Astrocyte (in vitro differentiated cells and primary cell): ENCODE results near the gene GALM. TPM values are rescaled to one million over a fixed set of nuclear protein-coding genes. Genes with fewer than 3 reads are reported as not detected.
"Not testable (repeated sequence)": the region's sequence is repeated elsewhere in the genome, so short reads cannot be mapped to it uniquely, and the experiment has no call there.

Source experiments
- DNase-seq: peaks from one replicate; pipeline ENCODE4 v3.0.0-alpha.2; 2010; ENCODE audit warnings: low read depth
- FAIRE-seq: peaks from 2 replicates; lab custom pipeline; 2011; peaks lifted over from hg19 to GRCh38; lab: Jason Lieb, UNC
- H2AFZ ChIP-seq: 2 replicates; pipeline ENCODE4 v1.6.0; 2012; ENCODE audit warnings: low read depth, low read length, inconsistent platforms
- H3K27ac ChIP-seq: 2 replicates; pipeline ENCODE4 v1.5.1; 2011; ENCODE audit warnings: low read depth, low read length, inconsistent platforms
- H3K27me3 ChIP-seq: 2 replicates; pipeline ENCODE4 v1.6.0; 2011; ENCODE audit warnings: low read length, inconsistent platforms; ENCODE audit not compliant: insufficient read depth
- H3K36me3 ChIP-seq: 2 replicates; pipeline ENCODE4 v1.5.1; 2011; ENCODE audit warnings: low read length, inconsistent platforms; ENCODE audit not compliant: insufficient read depth
- H3K4me1 ChIP-seq: 2 replicates; pipeline ENCODE4 v1.5.1; 2011; ENCODE audit warnings: low read length, inconsistent platforms; ENCODE audit not compliant: insufficient read depth
- H3K4me2 ChIP-seq: 2 replicates; pipeline ENCODE4 v1.6.0; 2012; ENCODE audit warnings: low read length, inconsistent platforms
- H3K4me3 ChIP-seq: 2 replicates; pipeline ENCODE4 v1.5.1; 2011; ENCODE audit warnings: low read depth, mild to moderate bottlenecking, low read length, inconsistent platforms; ENCODE audit not compliant: insufficient read depth
- H3K79me2 ChIP-seq: 2 replicates; pipeline ENCODE4 v1.6.0; 2012; ENCODE audit warnings: mild to moderate bottlenecking, low read length, inconsistent platforms; ENCODE audit not compliant: insufficient read depth
- H3K9ac ChIP-seq: 2 replicates; pipeline ENCODE4 v1.6.0; 2012; ENCODE audit warnings: mild to moderate bottlenecking, low read length, inconsistent platforms
- H3K9me3 ChIP-seq: 2 replicates; pipeline ENCODE4 v1.5.1; 2012; ENCODE audit warnings: low read depth, mild to moderate bottlenecking, low read length, inconsistent platforms; ENCODE audit not compliant: insufficient read depth
- H4K20me1 ChIP-seq: 2 replicates; pipeline ENCODE4 v1.6.0; 2012; ENCODE audit warnings: low read length, inconsistent platforms; ENCODE audit not compliant: insufficient read depth
- H3K27ac Mint-ChIP-seq: one replicate; pipeline ENCODE4 v1.8.0; 2021; ENCODE audit warnings: mild to moderate bottlenecking, mixed read lengths; ENCODE audit not compliant: unreplicated experiment
- H3K27me3 Mint-ChIP-seq: one replicate; pipeline ENCODE4 v1.8.0; 2021; ENCODE audit warnings: low read depth, mixed read lengths; ENCODE audit not compliant: unreplicated experiment
- H3K36me3 Mint-ChIP-seq: one replicate; pipeline ENCODE4 v1.8.0; 2021; ENCODE audit warnings: low read depth, mixed read lengths; ENCODE audit not compliant: unreplicated experiment
- H3K4me1 Mint-ChIP-seq: one replicate; pipeline ENCODE4 v1.8.0; 2021; ENCODE audit warnings: low read depth, mixed read lengths; ENCODE audit not compliant: unreplicated experiment
- H3K4me3 Mint-ChIP-seq: one replicate; pipeline ENCODE4 v1.8.0; 2021; ENCODE audit warnings: mild to moderate bottlenecking, moderate library complexity, mixed read lengths; ENCODE audit not compliant: unreplicated experiment
- H3K9me3 Mint-ChIP-seq: one replicate; pipeline ENCODE4 v1.8.0; 2021; ENCODE audit warnings: mild to moderate bottlenecking, mixed read lengths; ENCODE audit not compliant: unreplicated experiment
- EZH2 ChIP-seq: IDR thresholded peaks from 2 replicates; pipeline ENCODE4 v1.6.1; 2012; ENCODE audit warnings: mild to moderate bottlenecking, low read length, inconsistent platforms; ENCODE audit not compliant: insufficient read depth
- total RNA-seq: library from RNA; stranded (reverse); gene quantifications from 2 replicates; pipeline ENCODE4 v1.2.1, GENCODE V29; 2021
- TF ChIP-seq, protein P1 (sequence below): IDR thresholded peaks from 2 replicates; pipeline ENCODE4 v1.5.1; 2011; ENCODE audit warnings: low read depth, mild to moderate bottlenecking, inconsistent platforms, low read length, moderate library complexity; ENCODE audit not compliant: insufficient read depth

Gene GALM
- total RNA-seq, 1 donor from 2014 or later = 9.8 TPM

DNA sequence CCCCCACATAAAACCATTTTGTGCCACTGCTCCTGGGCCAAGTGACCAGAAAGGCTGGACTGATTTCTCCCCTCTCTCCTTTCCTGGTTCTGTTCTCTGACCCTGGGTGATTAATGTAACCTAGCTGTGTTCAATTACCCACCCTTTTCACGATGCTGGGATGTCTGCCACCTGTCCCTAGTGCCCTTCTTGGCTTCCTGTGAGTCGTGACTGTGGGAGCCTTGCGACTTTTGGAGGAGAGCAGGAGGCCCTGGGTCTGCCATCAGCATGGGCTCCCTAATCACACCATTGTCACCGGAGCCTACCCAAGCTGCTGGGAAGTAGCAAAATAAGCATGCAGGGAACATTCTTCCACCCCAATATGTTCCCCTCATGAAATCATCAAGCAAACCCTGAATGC is 47.0 kb downstream of the GALM start:
- no peak for TF ChIP-seq EZH2
- TF ChIP-seq, protein P1, sequence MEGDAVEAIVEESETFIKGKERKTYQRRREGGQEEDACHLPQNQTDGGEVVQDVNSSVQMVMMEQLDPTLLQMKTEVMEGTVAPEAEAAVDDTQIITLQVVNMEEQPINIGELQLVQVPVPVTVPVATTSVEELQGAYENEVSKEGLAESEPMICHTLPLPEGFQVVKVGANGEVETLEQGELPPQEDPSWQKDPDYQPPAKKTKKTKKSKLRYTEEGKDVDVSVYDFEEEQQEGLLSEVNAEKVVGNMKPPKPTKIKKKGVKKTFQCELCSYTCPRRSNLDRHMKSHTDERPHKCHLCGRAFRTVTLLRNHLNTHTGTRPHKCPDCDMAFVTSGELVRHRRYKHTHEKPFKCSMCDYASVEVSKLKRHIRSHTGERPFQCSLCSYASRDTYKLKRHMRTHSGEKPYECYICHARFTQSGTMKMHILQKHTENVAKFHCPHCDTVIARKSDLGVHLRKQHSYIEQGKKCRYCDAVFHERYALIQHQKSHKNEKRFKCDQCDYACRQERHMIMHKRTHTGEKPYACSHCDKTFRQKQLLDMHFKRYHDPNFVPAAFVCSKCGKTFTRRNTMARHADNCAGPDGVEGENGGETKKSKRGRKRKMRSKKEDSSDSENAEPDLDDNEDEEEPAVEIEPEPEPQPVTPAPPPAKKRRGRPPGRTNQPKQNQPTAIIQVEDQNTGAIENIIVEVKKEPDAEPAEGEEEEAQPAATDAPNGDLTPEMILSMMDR = no peak
- no peaks in the 10 kb centered on the region for H3K4me1 Mint-ChIP-seq
- no peak for FAIRE-seq
- H3K9me3 ChIP-seq = peaks cover 2% of the 10 kb centered on the region
- H3K4me1 ChIP-seq = no peaks in the 10 kb centered on the region
- no peaks in the 10 kb centered on the region for H3K27me3 ChIP-seq
- no peaks in the 10 kb centered on the region for H3K36me3 ChIP-seq
- no peak overlapping the region for H3K4me2 ChIP-seq
- H3K27ac ChIP-seq = no peak overlapping the region
- no peak overlapping the region for H3K9ac ChIP-seq
- no peaks in the 10 kb centered on the region for H3K9me3 Mint-ChIP-seq
- no peaks in the 10 kb centered on the region for H4K20me1 ChIP-seq
- H2AFZ ChIP-seq = no peak overlapping the region
- no peak overlapping the region for H3K4me3 Mint-ChIP-seq
- no peaks in the 10 kb centered on the region for H3K79me2 ChIP-seq
- no peaks in the 10 kb centered on the region for H3K27me3 Mint-ChIP-seq
- H3K36me3 Mint-ChIP-seq = peaks cover 6% of the 10 kb centered on the region
- no peak overlapping the region for H3K4me3 ChIP-seq
- DNase-seq = no peak
- H3K27ac Mint-ChIP-seq = no peak overlapping the region

DNA sequence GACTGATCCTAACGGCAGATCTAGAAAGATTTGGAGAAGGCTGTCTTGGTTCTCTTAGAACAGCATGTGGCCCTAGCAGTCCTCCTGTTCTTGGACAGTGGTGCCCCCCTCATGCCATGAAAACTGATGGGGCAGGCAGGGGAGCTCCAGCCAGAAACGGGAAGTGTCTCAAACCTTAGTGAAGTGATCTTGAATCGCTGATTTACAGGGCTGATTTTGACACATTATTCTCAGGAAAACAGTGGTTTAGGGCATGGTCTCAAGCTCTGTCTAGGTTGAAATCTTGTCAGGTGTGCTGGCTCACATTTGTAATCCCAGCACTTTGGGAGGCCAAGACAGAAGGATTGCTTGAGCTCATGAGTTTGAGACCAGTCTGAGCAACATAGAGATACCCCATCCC is 47.4 kb downstream of the GALM start:
- TF ChIP-seq, protein P1 = no peak
- no peak for TF ChIP-seq EZH2
- H3K9ac ChIP-seq = no peak overlapping the region
- H3K9me3 Mint-ChIP-seq = no peaks in the 10 kb centered on the region
- H3K4me1 ChIP-seq = no peaks in the 10 kb centered on the region
- H4K20me1 ChIP-seq = no peaks in the 10 kb centered on the region
- H3K36me3 Mint-ChIP-seq = peaks cover 6% of the 10 kb centered on the region
- no peak overlapping the region for H3K4me3 Mint-ChIP-seq
- H3K4me3 ChIP-seq = no peak overlapping the region
- no peak overlapping the region for H2AFZ ChIP-seq
- FAIRE-seq (no peak), DNase-seq (no peak)
- no peaks in the 10 kb centered on the region for H3K27me3 ChIP-seq
- H3K4me2 ChIP-seq = no peak overlapping the region
- peaks cover 2% of the 10 kb centered on the region for H3K9me3 ChIP-seq
- H3K27ac Mint-ChIP-seq = no peak overlapping the region
- no peaks in the 10 kb centered on the region for H3K36me3 ChIP-seq
- no peaks in the 10 kb centered on the region for H3K79me2 ChIP-seq
- H3K4me1 Mint-ChIP-seq = no peaks in the 10 kb centered on the region
- no peak overlapping the region for H3K27ac ChIP-seq
- no peaks in the 10 kb centered on the region for H3K27me3 Mint-ChIP-seq

DNA sequence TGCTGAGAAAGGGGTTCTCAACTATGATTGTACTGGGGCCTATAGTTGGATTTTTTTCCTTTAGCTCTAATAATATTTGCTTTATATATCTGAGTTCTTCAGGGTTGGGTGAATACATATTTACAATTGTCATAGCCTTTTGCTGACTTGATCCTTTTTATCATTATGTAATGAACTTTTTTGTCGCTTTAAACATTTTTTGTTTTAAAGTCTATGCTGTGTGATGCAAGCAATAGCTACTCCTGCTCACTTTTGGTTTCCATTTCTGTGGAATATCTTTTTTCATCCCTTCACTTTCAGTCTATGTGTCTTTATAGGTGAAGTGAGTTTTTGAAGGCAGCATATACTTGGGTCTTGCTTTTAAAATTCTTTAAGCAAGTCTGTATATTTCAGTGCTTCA is 49.0 kb downstream of the GALM start:
- H3K4me2 ChIP-seq, H3K79me2 ChIP-seq, H3K4me1 Mint-ChIP-seq, H3K9me3 Mint-ChIP-seq, H3K27ac Mint-ChIP-seq, H3K36me3 Mint-ChIP-seq, FAIRE-seq, H3K27ac ChIP-seq, H4K20me1 ChIP-seq, DNase-seq, H3K4me3 ChIP-seq, H3K9ac ChIP-seq, H3K9me3 ChIP-seq, H2AFZ ChIP-seq, H3K27me3 ChIP-seq, H3K27me3 Mint-ChIP-seq, H3K4me1 ChIP-seq, H3K36me3 ChIP-seq, H3K4me3 Mint-ChIP-seq: not testable (repeated sequence)
